Panc1 (cell line): ENCODE data around the gene GMPPA. TPM values are rescaled to one million over a fixed set of nuclear protein-coding genes. Genes with fewer than 3 reads are reported as not detected.

Source experiments
- ATAC-seq: fragments of 200-7000 bp; cut with Tn5 transposase; 2 replicates; pipeline ENCODE4 v1.9.1; 2020; ENCODE audit warnings: mild to moderate bottlenecking, moderate library complexity
- BruUV-seq: library from RNA; stranded (reverse); fragments of 400-500 nt; replicated peaks from 2 replicates; lab custom pipeline; 2021; lab: Mats Ljungman, UMichigan
- CTCF ChIA-PET: fragments of 300-600 bp; sonication (Branson Sonifier 250); formaldehyde crosslinking; loops from one replicate; lab custom pipeline; 2022; ENCODE audit warnings: antibody characterized with exemption; lab: Charles Lee
- POLR2A ChIA-PET: fragments of 300-600 bp; sonication (Branson Sonifier 250); formaldehyde crosslinking; loops from one replicate; lab custom pipeline; 2022; ENCODE audit warnings: antibody characterized with exemption; lab: Charles Lee
- DNase-seq: peaks from one replicate; pipeline ENCODE4 v3.0.0-alpha.2; 2010; ENCODE audit warnings: low read depth, low spot score
- H3K27ac ChIP-seq: 2 replicates; pipeline ENCODE4 v1.5.1; 2011; ENCODE audit warnings: mild to moderate bottlenecking, low read length, inconsistent platforms
- H3K27me3 ChIP-seq: fragments of 200-500 bp; sonication (Bioruptor generic); 2 replicates; pipeline ENCODE4 v1.6.0; 2014; ENCODE audit warnings: low read length, inconsistent platforms; ENCODE audit not compliant: control insufficient read depth, insufficient read depth
- H3K36me3 ChIP-seq: fragments of 200-500 bp; sonication (Bioruptor generic); 2 replicates; pipeline ENCODE4 v1.5.1; 2014; ENCODE audit warnings: inconsistent platforms, mild to moderate bottlenecking, low read length, moderate library complexity; ENCODE audit not compliant: control insufficient read depth, insufficient read depth
- H3K4me1 ChIP-seq: 2 replicates; pipeline ENCODE4 v1.5.1; 2011; ENCODE audit warnings: inconsistent platforms, mild to moderate bottlenecking, low read length, moderate library complexity; ENCODE audit not compliant: control insufficient read depth, insufficient read depth
- H3K4me3 ChIP-seq, 2 experiments: 2 replicates each; pipeline ENCODE4 v1.5.1; 2011 to 2012; ENCODE audit warnings: low read depth in 2 of 2, low read length in 2 of 2, mild to moderate bottlenecking in 2 of 2, inconsistent platforms in 1 of 2, moderate library complexity in 1 of 2
- H3K9me3 ChIP-seq: fragments of 200-500 bp; sonication (Bioruptor generic); 2 replicates; pipeline ENCODE4 v1.5.1; 2014; ENCODE audit warnings: low read depth, mild to moderate bottlenecking, inconsistent platforms, low read length, moderate library complexity; ENCODE audit not compliant: control insufficient read depth, insufficient read depth
- CTCF ChIP-seq: fragments of 450-650 bp; IDR thresholded peaks from 2 replicates; pipeline ENCODE4 v1.5.1; 2017; ENCODE audit warnings: mild to moderate bottlenecking
- POLR2AphosphoS5 ChIP-seq: IDR thresholded peaks from 2 replicates; pipeline ENCODE4 v1.6.1; 2012; ENCODE audit warnings: mild to moderate bottlenecking, low read depth, low read length, moderate library complexity
- REST ChIP-seq, 2 experiments: IDR thresholded peaks; 2 replicates each; pipeline ENCODE4 v1.6.1; 2011 to 2012; ENCODE audit warnings: low read depth in 2 of 2, control low read depth in 1 of 2, low read length in 1 of 2, mild to moderate bottlenecking in 1 of 2, moderate library complexity in 1 of 2; ENCODE audit not compliant: insufficient read depth in 1 of 2
- SIN3A ChIP-seq: IDR thresholded peaks from 2 replicates; pipeline ENCODE4 v1.6.1; 2012; ENCODE audit warnings: low read depth, mild to moderate bottlenecking, low read length, moderate library complexity, borderline replicate concordance; ENCODE audit not compliant: insufficient read depth
- TCF7L2 ChIP-seq: IDR thresholded peaks from 2 replicates; pipeline ENCODE4 v1.6.1; 2011; ENCODE audit warnings: mild to moderate bottlenecking, low read depth, low read length, inconsistent platforms
- in situ Hi-C: cut with HindIII; loops from 2 replicates; pipeline ENCODE4 v1.10.0; 2016; ENCODE audit warnings: low sequenced_read_pairs, low pct_unique_long_range_greater_than_20kb
- intact Hi-C: fragments of 100-400 bp; cut with micrococcal nuclease; formaldehyde crosslinking; loops from one replicate; pipeline ENCODE4 v1.10.0; 2022; ENCODE audit not compliant: unreplicated experiment
- total RNA-seq: library from RNA; stranded (reverse); gene quantifications from one replicate; pipeline ENCODE4 v1.2.1, GENCODE V29; 2021; ENCODE audit not compliant: unreplicated experiment

GMPPA gene
- total RNA-seq, 1 experiment from 2014 or later, result 66.2 TPM

- Histone ChIP-seq H3K36me3 (no peaks in the 10 kb centered on the region), H3K4me3 (no peak overlapping the region), H3K27me3 (no peaks in the 10 kb centered on the region), H3K4me1 (peaks cover 3% of the 10 kb centered on the region; the same call in 1 of the 2 replicates), H3K27ac (no peak overlapping the region), H3K9me3 (no peaks in the 10 kb centered on the region)
- in situ Hi-C loops (no loop called here), intact Hi-C loops (no loop called here)
- TF ChIP-seq SIN3A (no peak), REST (IDR thresholded peaks at IDR 0.05; ENCODE audit: insufficient read depth in 1 of 2, low read depth in 2 of 2, low read length in 1 of 2) (no peak), TCF7L2 (no peak), CTCF (no peak), POLR2AphosphoS5 (no peak)
- DNase-seq (no peak), ATAC-seq (no peak)
- BruUV-seq, result no TSS peak
- POLR2A ChIA-PET, result no interaction called here
- CTCF ChIA-PET, result interaction anchor here (0.7 kb wide), 1 partner anchor 54 kb away, joined by 3 read pairs; no protein-coding TSS in a partner anchor
Measured at GRCh38 chr2:219462349-219462748, 36.3 kb upstream of the GMPPA start.

GRCh38 chr2:219464286-219465032, 34.2 kb upstream of the GMPPA start:
- Histone ChIP-seq H3K4me1 (peaks cover 7% of the 10 kb centered on the region; the same call in 1 of the 2 replicates), H3K9me3 (no peaks in the 10 kb centered on the region), H3K36me3 (no peaks in the 10 kb centered on the region), H3K4me3 (no peak overlapping the region), H3K27me3 (no peaks in the 10 kb centered on the region), H3K27ac (no peak overlapping the region)
- BruUV-seq, result no TSS peak
- intact Hi-C loops (no loop called here), in situ Hi-C loops (no loop called here)
- ChIA-PET CTCF (interaction anchor here (0.6 to 1.8 kb wide), 4 partner anchors 12 to 77 kb away, joined by 4 to 9 read pairs (median 4); partner anchors contain the start of gene DNPEP), POLR2A (no interaction called here)
- DNase-seq, result no peak
- no peak for ATAC-seq
- no peak for TF ChIP-seq POLR2AphosphoS5
- no peak for TF ChIP-seq REST (IDR thresholded peaks at IDR 0.05; ENCODE audit: insufficient read depth in 1 of 2, low read depth in 2 of 2, low read length in 1 of 2)
- TF ChIP-seq TCF7L2, result no peak
- TF ChIP-seq SIN3A, result no peak
- no peak for TF ChIP-seq CTCF
